GM19467 (cell line): ENCODE data around the gene RNASEH1.

Experiments
- ATAC-seq: cut with Tn5 transposase; IDR thresholded peaks from one replicate; pipeline ENCODE4 v1.9.1; 2021; ENCODE audit warnings: mild to moderate bottlenecking, moderate library complexity; ENCODE audit not compliant: unreplicated experiment

Gene RNASEH1

GRCh38 chr2:3558205-3559014 is at the start of gene RNASEH1:
Gene RNASEH1, minus strand, starts transcription at chr2:3558333. Its CDS starts 73 bp downstream, at chr2:3558260.
- ATAC-seq, result peak; percentile 94

DNA sequence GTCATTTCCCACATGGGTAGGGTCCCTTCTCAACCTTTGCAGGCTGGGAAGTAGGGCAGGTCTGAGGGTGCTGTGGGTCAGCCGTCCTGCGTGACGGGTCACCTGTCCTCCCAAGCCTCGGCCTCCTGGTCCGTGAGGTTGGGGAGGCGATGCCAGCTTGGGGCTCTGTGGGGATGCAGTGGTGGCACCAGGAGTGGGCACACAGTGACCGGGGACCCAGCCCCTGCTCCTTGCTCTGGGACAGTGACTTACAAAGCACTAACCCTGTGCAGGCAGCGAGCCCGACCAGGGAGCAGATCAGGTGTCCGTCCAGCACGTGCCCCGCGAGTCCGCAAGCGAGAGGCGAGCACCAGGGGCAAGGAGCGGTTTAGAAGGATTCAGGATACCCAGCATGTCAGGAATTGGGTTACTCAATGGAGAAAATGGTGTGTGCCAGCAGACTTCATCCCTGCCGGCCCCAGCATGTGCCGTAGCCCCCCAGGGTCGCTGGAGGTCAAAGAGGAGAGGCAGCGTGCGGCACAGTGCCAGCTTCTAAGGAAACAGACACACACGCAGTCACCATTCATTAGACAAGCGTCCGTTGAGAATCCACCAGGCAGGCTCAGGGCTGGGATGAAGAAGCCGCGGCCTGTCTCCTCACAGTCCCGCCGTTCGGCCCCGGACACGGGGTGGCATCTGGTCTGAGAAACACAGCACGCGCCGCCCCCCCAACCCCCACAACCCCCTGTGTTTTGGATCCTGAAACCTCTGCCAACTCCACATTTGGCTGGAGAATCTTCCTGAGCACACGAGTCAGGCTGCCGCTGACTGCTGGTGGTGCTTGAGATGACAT is 48.5 kb upstream of the RNASEH1 start:
- ATAC-seq, result no peak

DNA sequence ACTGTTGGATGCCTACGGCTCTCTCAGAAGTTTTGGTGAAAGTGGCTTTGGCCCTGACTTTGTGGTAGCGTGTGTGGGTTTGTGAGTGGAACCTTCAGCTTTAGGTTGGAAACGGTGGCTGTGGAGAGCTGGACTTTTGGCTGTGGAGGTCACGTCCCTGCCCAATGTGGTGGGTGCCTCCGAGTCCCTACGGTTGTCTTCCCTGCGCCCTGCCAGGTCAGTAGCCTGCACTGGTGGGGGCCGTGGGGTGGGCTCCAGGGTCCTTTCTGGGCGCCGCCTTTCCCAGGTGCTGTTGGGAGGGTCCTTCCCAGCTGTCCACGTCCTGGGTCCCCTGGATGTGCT is 47.9 kb upstream of the RNASEH1 start:
- ATAC-seq, result no peak

GRCh38 chr2:3604991-3605961 is 47.1 kb upstream of the RNASEH1 start:
- ATAC-seq, result no peak

- ATAC-seq, result no peak
These were observed 46.2 kb upstream of the RNASEH1 start for GRCh38 chr2:3604207-3604877.

DNA sequence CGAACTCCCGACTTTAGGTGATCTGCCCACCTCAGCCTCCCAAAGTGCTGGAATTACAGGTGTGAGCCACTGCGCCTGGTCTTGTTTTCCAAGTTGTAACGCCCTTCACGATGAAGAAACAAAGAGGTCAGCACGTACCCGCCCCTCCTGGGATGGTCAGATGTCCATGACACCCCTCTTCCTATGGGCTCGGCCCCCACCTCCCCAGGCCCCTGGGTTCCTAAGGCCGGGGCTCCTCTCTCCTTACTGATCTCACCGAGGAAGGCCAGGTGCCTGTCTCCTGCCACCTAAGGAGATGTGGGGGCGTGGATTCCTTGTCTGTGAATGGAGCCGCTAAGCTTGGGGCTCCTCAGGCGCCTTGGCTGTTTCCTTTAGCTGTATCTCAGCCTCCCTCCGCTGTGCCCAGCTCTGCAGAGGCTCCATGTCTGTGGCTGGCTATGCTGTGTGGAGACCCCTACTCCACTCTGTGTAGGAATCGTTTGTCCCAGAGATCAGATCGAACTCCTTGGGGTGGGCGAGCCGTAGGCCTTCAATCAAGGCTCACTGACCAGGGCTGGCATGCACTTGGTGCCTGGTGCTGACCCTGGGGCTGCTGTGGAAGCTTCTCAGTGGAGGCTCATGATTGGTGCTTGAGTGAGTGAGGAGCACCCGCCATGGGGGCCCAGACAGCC is 45.5 kb upstream of the RNASEH1 start:
- ATAC-seq, result no peak

- ATAC-seq, result no peak
These were observed 44.6 kb upstream of the RNASEH1 start for GRCh38 chr2:3602553-3603339.

DNA sequence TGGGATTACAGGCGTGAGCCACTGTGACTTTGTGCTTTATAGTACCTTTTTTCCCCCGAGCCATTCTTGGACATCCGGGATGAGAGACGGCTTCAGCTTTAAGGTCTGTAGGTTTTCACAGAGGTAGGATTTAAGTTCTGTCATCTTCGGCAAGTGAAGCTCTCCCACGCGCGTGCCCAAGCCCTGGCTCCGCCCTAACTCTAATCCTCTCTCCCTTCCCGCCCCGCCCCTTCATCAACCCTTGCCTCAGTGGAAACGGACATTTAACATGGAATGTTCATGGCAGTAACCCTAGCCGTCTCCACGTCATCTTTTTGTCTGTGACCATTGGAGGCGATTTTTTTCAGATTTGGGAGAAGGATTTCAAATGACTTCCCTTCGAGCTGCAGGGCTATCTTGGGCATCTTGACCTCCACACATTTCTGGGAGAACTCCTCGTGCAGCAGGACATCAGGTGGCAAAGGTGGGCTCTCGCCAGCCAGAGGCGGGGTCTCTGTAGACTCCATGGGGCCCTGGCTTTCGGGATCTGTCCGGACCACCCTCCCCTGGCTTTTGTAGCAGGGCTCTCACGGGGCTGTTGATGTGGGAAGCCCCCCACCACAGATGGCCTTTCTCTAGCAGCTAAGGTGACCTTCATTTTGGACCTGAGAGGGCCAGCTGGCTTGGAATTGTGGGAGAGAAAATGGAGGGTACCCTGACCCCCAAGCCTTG is 43.6 kb upstream of the RNASEH1 start:
- ATAC-seq, result no peak

- no peak for ATAC-seq
These were observed 42.2 kb upstream of the RNASEH1 start for GRCh38 chr2:3600256-3600855.

DNA sequence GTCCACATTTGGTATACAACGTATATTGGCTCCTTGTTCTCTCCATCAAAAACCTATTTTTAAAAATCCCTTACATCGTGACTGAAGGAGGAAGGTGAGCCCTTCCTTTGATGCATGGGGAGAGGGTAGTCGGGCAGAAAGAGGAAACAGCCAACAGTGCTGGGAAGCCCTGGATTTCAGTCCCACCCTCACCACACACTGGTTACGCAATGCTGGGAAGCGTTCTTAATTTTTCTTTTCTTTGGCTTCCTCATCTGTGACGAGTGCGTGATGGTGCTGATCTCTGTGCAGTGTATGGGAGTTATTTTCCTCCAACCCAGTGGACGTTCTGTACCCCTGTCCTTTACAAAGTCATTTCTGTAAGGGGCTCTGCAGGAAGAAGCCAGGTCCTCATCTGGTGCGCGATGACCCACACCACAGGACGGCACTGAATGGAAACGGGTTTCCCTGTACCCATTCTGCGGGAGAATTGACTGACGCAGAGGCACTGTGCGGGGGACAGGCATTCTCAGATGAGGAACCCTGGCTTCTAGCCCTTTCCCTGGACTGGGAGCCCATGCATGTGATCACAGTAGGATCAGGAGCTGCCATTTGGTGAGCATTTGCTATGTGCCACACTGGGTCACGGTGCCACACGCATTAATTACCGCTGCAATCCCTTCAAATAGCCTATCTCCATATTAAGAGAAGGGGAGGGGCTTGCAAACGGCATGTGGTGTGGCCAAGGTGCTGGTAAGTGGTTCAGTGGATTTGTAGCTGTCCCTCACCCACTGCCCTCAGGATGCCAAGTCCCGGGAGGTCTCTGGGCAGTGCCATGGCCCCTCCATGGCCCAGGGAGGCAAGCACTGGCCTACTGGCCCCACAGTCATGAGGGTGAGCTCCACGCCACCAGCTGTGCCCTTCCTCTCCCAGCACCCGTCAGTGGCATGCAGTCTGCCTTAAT is 41.0 kb upstream of the RNASEH1 start:
- no peak for ATAC-seq

- ATAC-seq, result no peak
These were observed 40.2 kb upstream of the RNASEH1 start for GRCh38 chr2:3598197-3598910.

- no peak for ATAC-seq
These were observed 39.4 kb upstream of the RNASEH1 start for GRCh38 chr2:3597567-3597966.

GRCh38 chr2:3596901-3597417 is 38.8 kb upstream of the RNASEH1 start:
- no peak for ATAC-seq

DNA sequence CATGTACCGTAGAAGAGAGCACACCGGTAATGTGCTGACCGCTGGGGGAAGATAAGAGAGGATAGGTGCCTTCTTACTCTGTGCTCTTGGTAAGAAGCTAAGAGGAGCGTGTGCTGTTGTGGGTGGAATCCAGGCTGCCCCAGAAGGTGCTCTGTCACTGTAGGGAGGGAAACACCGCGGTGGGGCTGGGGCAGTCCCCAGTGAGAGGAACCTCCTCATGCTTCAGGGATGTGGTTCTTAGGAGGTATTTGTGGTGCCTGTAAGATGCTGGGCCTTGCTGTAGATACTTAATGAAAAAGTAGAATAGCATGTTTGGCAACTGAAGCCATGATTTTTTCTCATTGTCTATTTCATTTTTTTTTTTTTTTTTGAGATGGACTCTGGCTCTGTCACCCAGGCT is 37.9 kb upstream of the RNASEH1 start:
- peak; percentile 58 for ATAC-seq

GRCh38 chr2:3595404-3595803 is 37.3 kb upstream of the RNASEH1 start:
- no peak for ATAC-seq
